ENCODE results near the gene AMPD3.

The AMPD3 gene

DNA sequence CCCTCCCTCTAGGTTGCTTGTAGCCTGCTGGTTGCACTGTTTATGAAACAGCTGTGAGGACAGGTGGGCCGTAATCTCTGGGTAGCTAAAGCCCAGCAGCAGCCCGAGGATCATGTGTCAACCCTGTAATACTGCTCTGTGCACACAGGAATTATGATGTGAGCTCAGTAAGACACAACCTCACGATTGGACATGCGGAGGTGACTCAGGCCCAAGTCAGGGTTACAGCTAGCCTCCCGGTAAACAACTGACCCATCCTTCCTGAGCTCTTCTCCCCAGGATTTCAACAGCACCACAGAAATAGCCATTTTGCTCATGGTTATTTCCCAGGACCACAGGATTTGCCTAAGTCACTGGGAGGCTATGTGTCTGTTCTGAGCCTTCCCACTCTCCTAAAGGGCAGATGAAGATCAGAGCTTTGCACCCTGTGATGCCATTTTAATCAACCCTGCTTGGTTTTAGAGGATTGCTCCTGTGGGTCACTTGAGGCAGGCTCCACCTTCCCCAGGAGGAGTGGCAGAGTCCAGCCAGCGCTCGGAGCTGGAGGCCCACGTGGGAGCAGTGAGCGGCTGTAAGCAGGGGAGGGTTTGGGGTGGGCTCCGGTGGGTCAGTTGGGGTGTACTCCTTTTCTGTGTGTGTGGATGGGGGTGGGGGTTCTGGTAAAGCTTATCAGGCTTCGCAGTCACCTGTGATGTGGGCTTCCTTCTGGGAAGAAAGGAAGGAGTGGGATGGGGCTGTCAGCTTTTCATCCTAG lies at the start of gene AMPD3:
TSS of gene AMPD3 (plus strand) at position 387 of the 754 bp plus-strand sequence. CDS start 6,256 bp downstream, outside the sequence.
- ChIA-PET CTCF (interaction anchor here (0.5 to 0.9 kb wide), 4 partner anchors 47 to 300 kb away, joined by 3 to 5 read pairs (median 4); no protein-coding TSS in a partner anchor), POLR2A (ENCODE audit: low non-redundant PET) (interaction anchor here (0.6 to 1.0 kb wide), 3 partner anchors 9 to 1714 kb away, joined by 3 read pairs; no protein-coding TSS in a partner anchor)
- H3K27ac ChIP-seq, result peak within 1 kb of the TSS; percentile 65

DNA sequence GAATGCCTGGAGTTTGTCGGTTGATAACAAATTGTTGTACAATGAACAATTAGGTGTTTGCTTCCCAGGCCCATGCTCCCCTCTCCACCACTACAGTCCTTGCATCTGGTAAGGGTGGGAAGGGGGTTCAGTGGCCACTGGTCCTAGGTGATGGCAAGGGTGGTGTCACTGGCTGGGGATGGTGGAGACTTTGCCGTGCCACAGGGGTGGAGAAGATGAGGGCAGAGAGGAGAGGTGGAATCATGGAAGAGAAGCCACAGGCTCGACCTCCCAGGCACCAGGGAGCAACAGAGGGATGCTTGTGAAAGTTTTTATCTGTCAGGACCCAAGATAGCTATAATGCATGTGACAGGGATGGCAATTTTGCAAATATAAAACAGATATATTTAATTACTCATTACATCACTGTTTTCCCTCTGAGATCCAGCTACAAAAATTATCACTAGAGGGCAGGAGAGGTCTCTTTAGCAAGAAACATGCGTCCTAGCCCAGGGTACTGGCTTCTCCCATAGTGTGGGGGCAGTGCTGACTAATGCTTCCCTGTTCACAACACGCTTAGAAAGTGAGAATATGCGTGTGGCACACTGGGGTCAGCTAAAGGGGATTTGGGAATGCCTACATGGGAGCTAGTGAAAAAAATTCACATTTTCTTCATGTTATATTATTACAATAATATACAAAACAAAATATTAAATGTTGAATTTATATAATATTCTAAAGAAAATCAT lies 49.0 kb upstream of the AMPD3 start:
- POLR2A ChIA-PET (ENCODE audit: low non-redundant PET), result no interaction called here
- CTCF ChIA-PET, result interaction anchor here (0.5 to 1.3 kb wide), 25 partner anchors 8 to 746 kb away, joined by 3 to 11 read pairs (median 4); partner anchors contain the start of genes CTR9 and RNF141
- TF ChIP-seq, protein P1, sequence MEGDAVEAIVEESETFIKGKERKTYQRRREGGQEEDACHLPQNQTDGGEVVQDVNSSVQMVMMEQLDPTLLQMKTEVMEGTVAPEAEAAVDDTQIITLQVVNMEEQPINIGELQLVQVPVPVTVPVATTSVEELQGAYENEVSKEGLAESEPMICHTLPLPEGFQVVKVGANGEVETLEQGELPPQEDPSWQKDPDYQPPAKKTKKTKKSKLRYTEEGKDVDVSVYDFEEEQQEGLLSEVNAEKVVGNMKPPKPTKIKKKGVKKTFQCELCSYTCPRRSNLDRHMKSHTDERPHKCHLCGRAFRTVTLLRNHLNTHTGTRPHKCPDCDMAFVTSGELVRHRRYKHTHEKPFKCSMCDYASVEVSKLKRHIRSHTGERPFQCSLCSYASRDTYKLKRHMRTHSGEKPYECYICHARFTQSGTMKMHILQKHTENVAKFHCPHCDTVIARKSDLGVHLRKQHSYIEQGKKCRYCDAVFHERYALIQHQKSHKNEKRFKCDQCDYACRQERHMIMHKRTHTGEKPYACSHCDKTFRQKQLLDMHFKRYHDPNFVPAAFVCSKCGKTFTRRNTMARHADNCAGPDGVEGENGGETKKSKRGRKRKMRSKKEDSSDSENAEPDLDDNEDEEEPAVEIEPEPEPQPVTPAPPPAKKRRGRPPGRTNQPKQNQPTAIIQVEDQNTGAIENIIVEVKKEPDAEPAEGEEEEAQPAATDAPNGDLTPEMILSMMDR (conservative IDR thresholded peaks at IDR 0.05; ENCODE audit: low read depth), result peak; percentile 82
- H3K27ac ChIP-seq, result no peak overlapping the region
- peak; percentile 82 for DNase-seq (ENCODE audit: low spot score)

More for the DNA sequence above, at the start of gene AMPD3:
- peak; percentile 92 for DNase-seq (ENCODE audit: low spot score)
- TF ChIP-seq, protein P1 (conservative IDR thresholded peaks at IDR 0.05; ENCODE audit: low read depth), result no peak

DNA sequence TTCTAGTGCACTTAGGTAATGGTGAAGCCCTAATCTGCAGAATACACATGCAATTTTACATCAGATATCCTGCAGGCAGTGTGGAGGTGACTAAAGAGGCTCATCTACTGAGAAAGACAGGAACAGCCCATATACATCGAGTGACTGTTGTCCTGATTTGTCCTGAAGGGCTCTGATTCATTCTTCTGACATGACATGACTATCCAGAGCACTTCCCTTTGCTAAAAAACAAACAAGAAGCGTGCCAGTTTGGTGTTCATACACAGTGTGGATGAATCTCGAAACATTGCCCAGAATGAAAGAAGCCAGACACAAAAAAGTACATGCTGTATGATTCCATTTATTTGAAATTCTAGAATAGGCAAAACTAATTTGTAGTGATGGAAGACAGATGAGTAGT lies 48.0 kb upstream of the AMPD3 start:
- ChIA-PET POLR2A (ENCODE audit: low non-redundant PET) (no interaction called here), CTCF (interaction anchor here (0.6 to 0.7 kb wide), 2 partner anchors 335 to 363 kb away, joined by 3 to 4 read pairs; no protein-coding TSS in a partner anchor)
- TF ChIP-seq, protein P1 (conservative IDR thresholded peaks at IDR 0.05; ENCODE audit: low read depth), result no peak
- DNase-seq (ENCODE audit: low spot score), result peak; percentile 66
- H3K27ac ChIP-seq, result no peak overlapping the region

DNA sequence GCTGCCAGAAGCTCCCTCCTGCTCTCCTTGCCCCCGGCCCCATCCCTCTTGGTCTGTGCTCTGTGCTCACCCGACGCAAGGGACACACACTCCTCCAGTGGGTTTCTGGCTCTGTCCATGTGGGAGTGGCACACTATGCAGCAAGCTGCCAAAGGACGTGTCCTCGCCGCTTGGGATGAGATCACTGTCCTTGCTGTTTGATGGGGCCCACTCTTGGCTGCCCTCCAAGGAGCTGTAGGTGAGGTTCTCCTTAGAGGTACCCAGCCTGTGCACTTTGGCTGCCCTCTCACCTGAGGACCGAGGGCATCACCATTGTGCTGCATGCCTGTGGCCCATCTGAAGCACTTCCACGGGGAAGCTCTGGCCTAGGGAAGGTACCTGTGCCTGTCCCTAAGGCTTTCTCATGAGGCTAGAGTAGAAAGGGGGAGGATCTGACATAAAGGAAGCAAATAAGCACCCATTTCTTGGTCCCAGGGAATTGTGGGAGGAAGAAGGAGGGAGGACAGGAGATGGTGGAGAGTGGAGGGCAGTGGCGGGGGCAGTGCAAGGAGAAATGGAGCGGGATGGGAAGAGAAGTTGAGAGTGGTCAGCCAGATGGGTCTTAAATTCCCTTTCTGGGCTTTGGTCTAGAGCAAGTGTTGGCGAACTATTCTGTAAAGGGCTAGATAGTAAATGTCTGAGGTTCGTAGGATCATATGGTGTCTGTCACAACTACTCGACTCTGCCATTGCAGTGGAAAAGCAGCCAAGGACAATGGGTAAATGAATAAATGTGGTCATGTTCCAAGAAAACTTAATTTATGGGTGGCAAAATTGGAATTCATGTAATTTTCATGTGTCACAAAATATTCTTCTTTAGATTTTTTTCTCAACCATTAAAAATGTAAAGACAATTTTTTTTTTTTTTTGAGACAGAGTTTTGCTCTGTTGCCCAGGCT lies 47.0 kb upstream of the AMPD3 start:
- DNase-seq (ENCODE audit: low spot score), result no peak
- POLR2A ChIA-PET (ENCODE audit: low non-redundant PET), result no interaction called here

DNA sequence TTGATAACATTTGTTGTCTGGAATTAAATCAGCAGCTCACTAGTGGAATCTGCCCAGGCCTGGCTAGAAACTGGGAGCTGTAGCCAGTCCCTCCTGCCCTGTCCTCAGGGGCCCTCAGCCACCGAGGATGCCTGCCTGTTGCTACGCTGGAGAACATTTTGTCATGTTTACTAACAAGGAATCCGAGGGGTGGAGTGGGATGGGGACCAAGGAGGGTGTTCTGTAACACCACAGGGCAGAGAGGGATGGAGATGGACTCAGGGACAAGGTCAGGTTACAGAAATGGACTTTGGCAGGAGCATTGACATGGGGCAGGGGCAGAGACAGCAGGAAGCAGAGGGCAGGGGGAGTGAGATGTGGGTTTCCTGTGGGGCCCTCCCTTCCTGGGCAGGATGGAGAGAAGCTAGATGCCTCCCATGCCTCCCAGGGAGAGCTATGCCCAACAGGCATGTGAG lies 45.8 kb upstream of the AMPD3 start:
- TF ChIP-seq, protein P1 (conservative IDR thresholded peaks at IDR 0.05; ENCODE audit: low read depth), result no peak
- no peak for DNase-seq (ENCODE audit: low spot score)
- ChIA-PET CTCF (interaction anchor here (0.6 to 0.7 kb wide), 4 partner anchors 28 to 227 kb away, joined by 3 read pairs; no protein-coding TSS in a partner anchor), POLR2A (ENCODE audit: low non-redundant PET) (no interaction called here)
- H3K27ac ChIP-seq, result no peak overlapping the region

More for the DNA sequence above, 47.0 kb upstream of the AMPD3 start:
- H3K27ac ChIP-seq, result no peak overlapping the region
- TF ChIP-seq, protein P1 (conservative IDR thresholded peaks at IDR 0.05; ENCODE audit: low read depth), result no peak
- CTCF ChIA-PET, result interaction anchor here (0.6 kb wide), 1 partner anchor 47 kb away, joined by 5 read pairs; the partner anchor contains the start of gene AMPD3

Data from RWPE1 (cell line).